K562 (cell line): ENCODE measurements around the gene SEPTIN8. TPM values are rescaled to one million over a fixed set of nuclear protein-coding genes. Genes with fewer than 3 reads are reported as not detected.

Source experiments
- ATAC-seq: fragments of 200-7000 bp; cut with Tn5 transposase; 3 replicates; pipeline ENCODE4 v1.9.1; 2020; ENCODE audit warnings: moderate library complexity
- BruUV-seq: library from RNA; stranded (reverse); fragments of 400-500 nt; replicated peaks from 2 replicates; lab custom pipeline; 2021; lab: Mats Ljungman, UMichigan
- CTCF ChIA-PET: fragments of 300-600 bp; formaldehyde crosslinking; extraction: SDS; loops from one replicate; lab custom pipeline; 2021; ENCODE audit warnings: low intra/inter-chr PET ratio; lab: Yijun Ruan, JAX
- POLR2A ChIA-PET: fragments of 300-600, 350-650 bp; sonication (Branson Sonifier 250); formaldehyde crosslinking; extraction: SDS; loops from one replicate; lab custom pipeline; 2021; ENCODE audit warnings: antibody characterized with exemption, inconsistent platforms; lab: Yijun Ruan, JAX
- DNase-seq, 4 experiments: peaks; one replicate each; pipeline versions ENCODE4 v3.0.0 to v3.0.0-alpha.2; 2011 to 2018; ENCODE audit warnings: low spot score in 3 of 4, mixed read lengths in 3 of 4; ENCODE audit errors: extremely low read depth in 1 of 4
- FAIRE-seq: peaks from 2 replicates; lab custom pipeline; 2011; peaks lifted over from hg19 to GRCh38; lab: Jason Lieb, UNC
- H2AFZ ChIP-seq: 2 replicates; pipeline ENCODE4 v1.6.0; 2011; ENCODE audit warnings: low read depth, low read length, control low read depth, inconsistent platforms
- H3K27ac ChIP-seq: fragments of 200-600 bp; 3 replicates; pipeline ENCODE4 v1.8.0; 2011; ENCODE audit warnings: low read depth, mild to moderate bottlenecking, control low read depth, inconsistent platforms, low read length, moderate library complexity, mixed read lengths; ENCODE audit errors: extremely low read depth
- H3K27me3 ChIP-seq, 2 experiments: fragments of 300-600 bp in 1 of 2; 2 replicates in 1 of 2; 3 replicates in 1 of 2; pipeline versions ENCODE4 v1.6.0 to v1.8.0; 2011; ENCODE audit warnings: inconsistent platforms in 2 of 2, low read length in 2 of 2, mild to moderate bottlenecking in 1 of 2, mixed read lengths in 1 of 2, moderate library complexity in 1 of 2; ENCODE audit not compliant: control insufficient read depth in 2 of 2, insufficient read depth in 2 of 2
- H3K36me3 ChIP-seq: fragments of 300-600 bp; 3 replicates; pipeline ENCODE4 v1.8.0; 2011; ENCODE audit warnings: mild to moderate bottlenecking, low read length, inconsistent platforms; ENCODE audit not compliant: control insufficient read depth, insufficient read depth
- H3K4me1 ChIP-seq, 2 experiments: fragments of 200-600 bp in 1 of 2; replicated peaks in 1 of 2; 2 replicates in 1 of 2; 3 replicates in 1 of 2; pipeline versions ENCODE4 v1.5.1 to v1.8.0; 2011; ENCODE audit warnings: inconsistent platforms in 2 of 2, low read length in 2 of 2, mild to moderate bottlenecking in 1 of 2, mixed read lengths in 1 of 2, moderate library complexity in 1 of 2; ENCODE audit not compliant: control insufficient read depth in 2 of 2, insufficient read depth in 2 of 2
- H3K4me2 ChIP-seq: 2 replicates; pipeline ENCODE4 v1.6.1; 2011; ENCODE audit warnings: low read length, control low read depth, inconsistent platforms, mixed read lengths; ENCODE audit not compliant: insufficient read depth
- H3K4me3 ChIP-seq: fragments of 200-600 bp; sonication (generic), shearing (Covaris generic); 2 replicates; pipeline ENCODE4 v1.5.1; 2016; ENCODE audit warnings: control low read depth, inconsistent platforms
- H3K79me2 ChIP-seq: fragments of 200-600 bp; 3 replicates; pipeline ENCODE4 v1.8.0; 2011; ENCODE audit warnings: low read length, inconsistent platforms; ENCODE audit not compliant: control insufficient read depth, insufficient read depth
- H3K9ac ChIP-seq, 2 experiments: 2 replicates each; pipeline versions ENCODE4 v1.6.0 to v1.6.1; 2011; ENCODE audit warnings: low read depth in 2 of 2, low read length in 2 of 2, control low read depth in 1 of 2, inconsistent platforms in 1 of 2, mild to moderate bottlenecking in 1 of 2, mixed read lengths in 1 of 2; ENCODE audit not compliant: insufficient read depth in 1 of 2
- H3K9me1 ChIP-seq: one replicate; pipeline ENCODE4 v1.6.0; 2011; ENCODE audit warnings: inconsistent platforms, mild to moderate bottlenecking, low read length, moderate library complexity; ENCODE audit not compliant: control insufficient read depth, insufficient read depth
- H3K9me3 ChIP-seq: replicated peaks from 2 replicates; pipeline ENCODE4 v1.5.1; 2011; ENCODE audit warnings: low read depth, low read length, inconsistent platforms; ENCODE audit not compliant: control insufficient read depth, insufficient read depth
- H4K20me1 ChIP-seq: replicated peaks from 2 replicates; pipeline ENCODE4 v1.6.1; 2011; ENCODE audit warnings: low read length, inconsistent platforms, mixed read lengths; ENCODE audit not compliant: control insufficient read depth, insufficient read depth
- PPARD ChIP-seq: fragments of 250-450 bp; sonication (Bioruptor Pico); IDR thresholded peaks from 2 replicates; pipeline ENCODE4 v1.8.0; 2022; ENCODE audit warnings: inconsistent platforms, mild to moderate bottlenecking, moderate library complexity
- ZNF561 ChIP-seq: fragments of 450-650 bp; formaldehyde crosslinking; conservative IDR thresholded peaks from 2 replicates; pipeline ENCODE4 v1.4.0; 2020; ENCODE audit warnings: mild to moderate bottlenecking, moderate library complexity
- WGBS: fragments of 100-300 bp; shearing (Covaris generic); methylation state at CpG from one replicate; pipeline ENCODE4 v1.1.6; 2016; ENCODE audit warnings: low coverage, mixed read lengths; ENCODE audit not compliant: insufficient coverage; ENCODE audit errors: missing lambda C conversion rate; 5-methylcytosine and 5-hydroxymethylcytosine counted together
- in situ Hi-C: fragments of 300-500 bp; cut with MboI; formaldehyde crosslinking; loops from 4 replicates; pipeline ENCODE4 v1.15.0; 2018; ENCODE audit warnings: inconsistent platforms, mixed read lengths
- intact Hi-C: fragments of 100-400 bp; cut with micrococcal nuclease; formaldehyde crosslinking; loops from 2 replicates; pipeline ENCODE4 v1.14.2; 2022
- polyA plus RNA-seq, 8 experiments: library from polyadenylated mRNA; depleted of rRNA in 4 of 8; stranded (reverse) in 5 of 8; unstranded in 3 of 8; fragments of >200 nt; fragmentation: Nextera tagmentation in 2 of 8; fragmentation: Illumina TruSeq in 1 of 8; extraction: Ambion mirVana in 2 of 8; extraction: Trizol in 1 of 8; gene quantifications; 2 replicates each; pipeline versions ENCODE4 v1.2.1 to v1.2.3, GENCODE V29; 2011 to 2014; ENCODE audit warnings: inconsistent platforms in 1 of 8, missing spikeins in 1 of 8
- total RNA-seq, 7 experiments: library from RNA; depleted of rRNA in 6 of 7; stranded (reverse); fragments of >200 nt in 6 of 7; fragmentation: Illumina TruSeq in 2 of 7; extraction: Trizol in 2 of 7; gene quantifications; 2 replicates each; pipeline versions ENCODE4 v1.2.1 to v1.2.3, GENCODE V29; 2011 to 2021; ENCODE audit warnings: low replicate concordance in 1 of 7
- TF ChIP-seq, protein P1 (sequence below): conservative IDR thresholded peaks from 2 replicates; pipeline ENCODE4 v1.6.1; 2011; ENCODE audit warnings: low read depth, mild to moderate bottlenecking, low read length; ENCODE audit not compliant: control insufficient read depth
- TF ChIP-seq, protein P2 (sequence below), 2 experiments: fragments of 150-350 bp in 1 of 2; IDR thresholded peaks; 2 replicates each; pipeline ENCODE4 v1.6.1; 2012 to 2016; ENCODE audit warnings: low read depth in 2 of 2, low read length in 2 of 2, mild to moderate bottlenecking in 1 of 2, moderate library complexity in 1 of 2

The SEPTIN8 gene
- total and polyA plus RNA-seq, 9 of the 15 experiments (the other 6 are each of a cell fraction or from before 2014, with no cell fraction given) = 19.3 to 142 (median 101) TPM

DNA sequence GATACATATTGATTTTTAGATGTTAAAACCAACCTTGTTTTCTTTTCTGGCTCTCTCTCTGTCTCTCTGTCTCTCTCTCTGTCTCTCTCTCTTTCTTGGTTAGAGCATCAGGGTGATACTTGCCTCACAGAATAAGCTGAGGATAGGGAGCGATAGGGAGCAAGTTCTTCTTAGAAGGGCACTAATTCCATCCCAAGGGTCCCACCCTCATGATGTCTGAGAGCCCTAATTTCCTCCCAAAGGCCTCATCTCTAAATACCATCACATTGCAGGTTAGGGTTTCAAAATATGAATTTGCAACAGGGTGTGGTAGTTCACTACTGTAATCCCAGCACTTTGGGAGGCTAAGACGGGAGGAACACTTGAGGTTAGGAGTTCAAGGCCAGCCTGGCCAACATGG, 34.9 kb downstream of the SEPTIN8 start:
- Histone ChIP-seq H4K20me1 (no peaks in the 10 kb centered on the region), H2AFZ (no peak overlapping the region), H3K4me3 (no peak overlapping the region), H3K4me2 (no peak overlapping the region), H3K79me2 (no peaks in the 10 kb centered on the region), H3K27me3 (no peaks in the 10 kb centered on the region), H3K27ac (no peak overlapping the region), H3K9me1 (no peaks in the 10 kb centered on the region), H3K4me1 (peaks cover 7 to 8% of the 10 kb centered on the region in 2 experiments; a peak in 3 of 5 replicates), H3K36me3 (no peaks in the 10 kb centered on the region), H3K9me3 (no peaks in the 10 kb centered on the region), H3K9ac (no peak overlapping the region)
- no peak for DNase-seq
- no TSS peak for BruUV-seq
- no peak for TF ChIP-seq ZNF561 (CRISPR knock-in tag)
- no peak for TF ChIP-seq PPARD (CRISPR knock-in tag)
- TF ChIP-seq, protein P1, sequence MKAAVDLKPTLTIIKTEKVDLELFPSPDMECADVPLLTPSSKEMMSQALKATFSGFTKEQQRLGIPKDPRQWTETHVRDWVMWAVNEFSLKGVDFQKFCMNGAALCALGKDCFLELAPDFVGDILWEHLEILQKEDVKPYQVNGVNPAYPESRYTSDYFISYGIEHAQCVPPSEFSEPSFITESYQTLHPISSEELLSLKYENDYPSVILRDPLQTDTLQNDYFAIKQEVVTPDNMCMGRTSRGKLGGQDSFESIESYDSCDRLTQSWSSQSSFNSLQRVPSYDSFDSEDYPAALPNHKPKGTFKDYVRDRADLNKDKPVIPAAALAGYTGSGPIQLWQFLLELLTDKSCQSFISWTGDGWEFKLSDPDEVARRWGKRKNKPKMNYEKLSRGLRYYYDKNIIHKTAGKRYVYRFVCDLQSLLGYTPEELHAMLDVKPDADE = no peak
- TF ChIP-seq, protein P2, sequence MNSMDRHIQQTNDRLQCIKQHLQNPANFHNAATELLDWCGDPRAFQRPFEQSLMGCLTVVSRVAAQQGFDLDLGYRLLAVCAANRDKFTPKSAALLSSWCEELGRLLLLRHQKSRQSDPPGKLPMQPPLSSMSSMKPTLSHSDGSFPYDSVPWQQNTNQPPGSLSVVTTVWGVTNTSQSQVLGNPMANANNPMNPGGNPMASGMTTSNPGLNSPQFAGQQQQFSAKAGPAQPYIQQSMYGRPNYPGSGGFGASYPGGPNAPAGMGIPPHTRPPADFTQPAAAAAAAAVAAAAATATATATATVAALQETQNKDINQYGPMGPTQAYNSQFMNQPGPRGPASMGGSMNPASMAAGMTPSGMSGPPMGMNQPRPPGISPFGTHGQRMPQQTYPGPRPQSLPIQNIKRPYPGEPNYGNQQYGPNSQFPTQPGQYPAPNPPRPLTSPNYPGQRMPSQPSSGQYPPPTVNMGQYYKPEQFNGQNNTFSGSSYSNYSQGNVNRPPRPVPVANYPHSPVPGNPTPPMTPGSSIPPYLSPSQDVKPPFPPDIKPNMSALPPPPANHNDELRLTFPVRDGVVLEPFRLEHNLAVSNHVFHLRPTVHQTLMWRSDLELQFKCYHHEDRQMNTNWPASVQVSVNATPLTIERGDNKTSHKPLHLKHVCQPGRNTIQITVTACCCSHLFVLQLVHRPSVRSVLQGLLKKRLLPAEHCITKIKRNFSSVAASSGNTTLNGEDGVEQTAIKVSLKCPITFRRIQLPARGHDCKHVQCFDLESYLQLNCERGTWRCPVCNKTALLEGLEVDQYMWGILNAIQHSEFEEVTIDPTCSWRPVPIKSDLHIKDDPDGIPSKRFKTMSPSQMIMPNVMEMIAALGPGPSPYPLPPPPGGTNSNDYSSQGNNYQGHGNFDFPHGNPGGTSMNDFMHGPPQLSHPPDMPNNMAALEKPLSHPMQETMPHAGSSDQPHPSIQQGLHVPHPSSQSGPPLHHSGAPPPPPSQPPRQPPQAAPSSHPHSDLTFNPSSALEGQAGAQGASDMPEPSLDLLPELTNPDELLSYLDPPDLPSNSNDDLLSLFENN (IDR thresholded peaks at IDR 0.05; ENCODE audit: low read depth in 2 of 2, low read length in 2 of 2) = no peak
- WGBS = 41% methylated on average over 2 of the region's 2 CpGs
- no peak for FAIRE-seq
- ATAC-seq = no peak
- in situ Hi-C loops = no loop called here
- ChIA-PET CTCF (no interaction called here), POLR2A (no interaction called here)
- intact Hi-C loops = no loop called here
